Peyer's patch (tissue), 4 donors: ENCODE data around the gene WDR1.

Experiments
- POLR2A ChIP-seq, 2 donors: fragments of 450-650 bp; IDR thresholded peaks; one replicate each; pipeline ENCODE4 v1.5.1; 2017; ENCODE audit warnings: antibody characterized with exemption in 2 of 2, mild to moderate bottlenecking in 2 of 2, moderate library complexity in 2 of 2
- TF ChIP-seq, protein P1 (sequence below), 6 experiments: fragments of 450-650 bp in 4 of 6; fragments of 200-600 bp in 2 of 6; sonication (generic) in 1 of 6; IDR thresholded peaks; one replicate each; pipeline ENCODE4 v1.5.1; 2017 to 2019; ENCODE audit warnings: antibody characterized with exemption in 6 of 6, mild to moderate bottlenecking in 3 of 6, moderate library complexity in 1 of 6

DNA sequence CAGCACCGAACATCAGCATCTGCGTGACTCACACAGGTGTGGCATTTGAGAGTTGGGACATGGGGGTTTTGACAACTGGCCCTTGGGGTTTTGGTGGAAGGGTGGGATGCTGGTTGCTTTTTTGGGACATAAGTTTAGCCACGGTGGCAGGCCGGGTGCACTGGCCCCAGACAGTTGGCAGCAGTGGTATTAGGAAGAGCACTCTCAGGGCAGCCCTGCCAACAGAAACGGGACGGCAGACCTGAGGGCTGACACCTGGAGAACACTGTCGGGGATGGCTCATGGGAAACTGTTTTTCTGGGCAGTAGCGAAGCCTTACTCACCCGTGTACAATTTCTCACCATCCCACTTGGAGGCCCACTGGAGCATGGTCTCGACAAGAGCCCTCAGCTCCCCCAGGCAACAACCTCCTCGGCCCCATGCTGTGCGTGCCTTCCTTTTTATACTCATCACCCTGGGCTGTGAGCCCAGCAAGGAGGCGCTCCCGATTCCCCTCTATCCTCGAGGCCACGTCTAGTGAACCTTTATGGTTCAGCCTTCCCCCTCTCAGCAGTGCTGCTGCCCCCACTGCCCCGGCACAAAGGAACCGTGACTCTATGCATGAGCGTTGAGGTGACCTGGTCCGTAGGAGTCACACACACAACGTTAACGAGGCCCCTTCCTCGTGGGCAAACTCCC, 30.6 kb downstream of the WDR1 start:
- TF ChIP-seq, protein P1, sequence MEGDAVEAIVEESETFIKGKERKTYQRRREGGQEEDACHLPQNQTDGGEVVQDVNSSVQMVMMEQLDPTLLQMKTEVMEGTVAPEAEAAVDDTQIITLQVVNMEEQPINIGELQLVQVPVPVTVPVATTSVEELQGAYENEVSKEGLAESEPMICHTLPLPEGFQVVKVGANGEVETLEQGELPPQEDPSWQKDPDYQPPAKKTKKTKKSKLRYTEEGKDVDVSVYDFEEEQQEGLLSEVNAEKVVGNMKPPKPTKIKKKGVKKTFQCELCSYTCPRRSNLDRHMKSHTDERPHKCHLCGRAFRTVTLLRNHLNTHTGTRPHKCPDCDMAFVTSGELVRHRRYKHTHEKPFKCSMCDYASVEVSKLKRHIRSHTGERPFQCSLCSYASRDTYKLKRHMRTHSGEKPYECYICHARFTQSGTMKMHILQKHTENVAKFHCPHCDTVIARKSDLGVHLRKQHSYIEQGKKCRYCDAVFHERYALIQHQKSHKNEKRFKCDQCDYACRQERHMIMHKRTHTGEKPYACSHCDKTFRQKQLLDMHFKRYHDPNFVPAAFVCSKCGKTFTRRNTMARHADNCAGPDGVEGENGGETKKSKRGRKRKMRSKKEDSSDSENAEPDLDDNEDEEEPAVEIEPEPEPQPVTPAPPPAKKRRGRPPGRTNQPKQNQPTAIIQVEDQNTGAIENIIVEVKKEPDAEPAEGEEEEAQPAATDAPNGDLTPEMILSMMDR (IDR thresholded peaks at IDR 0.05): no peak
- no peak for TF ChIP-seq POLR2A (IDR thresholded peaks at IDR 0.05)
